ENCODE results near the gene LAMP1. TPM values are rescaled to one million over a fixed set of nuclear protein-coding genes. Genes with fewer than 3 reads are reported as not detected.
"Not testable (repeated sequence)": the region's sequence is repeated elsewhere in the genome, so short reads cannot be mapped to it uniquely, and the experiment has no call there.

LAMP1 gene
- total RNA-seq, 2 experiments from 2014 or later: 58.4 to 61.2 TPM

DNA sequence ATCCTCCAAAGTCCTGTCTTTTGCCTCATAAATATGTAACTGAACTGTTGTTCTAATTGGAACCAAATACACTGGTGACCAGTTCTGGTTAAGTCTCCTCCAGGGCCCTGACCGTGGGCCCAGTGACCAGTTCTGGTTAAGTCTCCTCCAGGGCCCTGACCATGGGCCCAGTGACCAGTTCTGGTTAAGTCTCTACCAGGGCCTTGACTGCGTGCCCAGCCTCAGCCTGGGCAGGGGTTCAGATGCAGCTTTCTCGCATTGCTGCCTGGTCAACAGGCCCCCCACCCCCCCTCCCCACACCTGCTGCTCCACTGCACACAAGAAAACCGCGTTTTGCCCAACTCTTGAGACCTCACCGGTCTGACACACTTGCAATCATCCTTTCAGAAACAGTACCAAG lies 70.7 kb downstream of the LAMP1 start:
- DNase-seq: no peak
- no peak overlapping the region for H3K27ac Mint-ChIP-seq
- no peak overlapping the region for H3K4me3 Mint-ChIP-seq
- H3K36me3 Mint-ChIP-seq: no peaks in the 10 kb centered on the region
- H3K9me3 Mint-ChIP-seq: no peaks in the 10 kb centered on the region
- peaks cover 20% of the 10 kb centered on the region for H3K27me3 Mint-ChIP-seq
- H3K4me1 Mint-ChIP-seq: no peaks in the 10 kb centered on the region

DNA sequence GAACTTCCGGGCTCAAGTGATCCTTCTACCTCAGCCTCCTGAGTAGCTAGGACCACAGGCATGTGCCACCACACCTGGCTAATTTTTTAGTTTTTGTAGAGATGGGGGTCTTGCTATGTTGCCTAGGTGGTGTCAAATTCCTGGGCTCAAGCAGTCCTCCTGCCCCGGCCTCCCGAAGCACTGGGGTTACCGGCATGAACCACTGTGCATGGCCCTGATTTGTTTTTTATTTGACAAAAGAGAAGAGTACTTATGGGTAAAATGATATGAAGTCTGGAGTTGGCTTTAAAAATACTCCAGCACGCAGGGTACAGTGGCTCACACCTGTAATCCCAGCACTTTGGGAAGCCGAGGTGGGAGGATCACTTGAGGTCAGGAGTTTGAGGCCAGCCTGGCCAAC lies 71.3 kb downstream of the LAMP1 start:
- H3K9me3 Mint-ChIP-seq, DNase-seq, H3K4me3 Mint-ChIP-seq, H3K27ac Mint-ChIP-seq, H3K36me3 Mint-ChIP-seq, H3K4me1 Mint-ChIP-seq: not testable (repeated sequence)
- peaks cover 15% of the 10 kb centered on the region for H3K27me3 Mint-ChIP-seq

DNA sequence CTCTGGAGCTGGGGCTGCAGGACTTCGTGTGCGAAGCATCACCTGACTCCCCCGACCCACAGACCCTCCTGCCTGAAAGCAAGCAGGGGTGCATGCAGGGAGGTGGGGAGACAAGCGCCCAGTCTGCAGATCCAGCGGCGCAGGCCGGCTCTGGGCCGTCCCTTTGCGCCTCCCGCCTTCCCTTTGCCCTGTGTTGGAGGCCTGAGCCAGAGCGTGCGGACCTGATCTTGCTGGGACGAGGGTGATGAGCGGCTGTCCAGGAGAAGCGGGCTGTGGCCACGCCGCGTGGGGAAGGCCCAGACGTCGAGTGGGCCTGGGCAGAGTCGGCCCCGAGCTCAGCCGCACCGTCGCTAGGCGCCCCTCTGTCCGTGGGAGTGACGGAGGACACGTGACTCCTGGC lies 72.2 kb downstream of the LAMP1 start:
- DNase-seq: no peak
- H3K4me3 Mint-ChIP-seq: no peak overlapping the region
- H3K27ac Mint-ChIP-seq: no peak overlapping the region
- H3K4me1 Mint-ChIP-seq: no peaks in the 10 kb centered on the region
- peaks cover 14% of the 10 kb centered on the region for H3K27me3 Mint-ChIP-seq
- H3K9me3 Mint-ChIP-seq: no peaks in the 10 kb centered on the region
- no peaks in the 10 kb centered on the region for H3K36me3 Mint-ChIP-seq

DNA sequence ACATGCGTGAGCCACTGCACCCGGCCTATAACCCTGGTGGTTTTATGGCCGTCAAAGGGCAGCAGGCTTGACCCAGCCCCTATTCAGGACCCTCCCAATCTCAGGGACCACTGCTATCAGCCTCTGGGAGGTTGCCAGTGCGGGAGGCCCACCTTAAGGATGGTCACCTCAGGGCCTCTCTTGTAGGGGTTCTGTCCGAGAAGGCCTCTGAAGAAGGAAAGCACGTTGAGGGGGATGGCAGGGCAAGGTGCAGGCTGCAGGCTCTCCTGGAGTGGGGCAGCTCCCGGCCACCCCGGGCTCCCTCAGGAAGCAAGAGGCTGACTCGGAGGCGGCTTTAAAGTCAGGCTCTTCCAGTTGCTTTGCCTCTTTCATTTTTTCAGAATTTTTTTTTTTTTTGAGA lies 72.8 kb downstream of the LAMP1 start:
- peaks cover 14% of the 10 kb centered on the region for H3K27me3 Mint-ChIP-seq

DNA sequence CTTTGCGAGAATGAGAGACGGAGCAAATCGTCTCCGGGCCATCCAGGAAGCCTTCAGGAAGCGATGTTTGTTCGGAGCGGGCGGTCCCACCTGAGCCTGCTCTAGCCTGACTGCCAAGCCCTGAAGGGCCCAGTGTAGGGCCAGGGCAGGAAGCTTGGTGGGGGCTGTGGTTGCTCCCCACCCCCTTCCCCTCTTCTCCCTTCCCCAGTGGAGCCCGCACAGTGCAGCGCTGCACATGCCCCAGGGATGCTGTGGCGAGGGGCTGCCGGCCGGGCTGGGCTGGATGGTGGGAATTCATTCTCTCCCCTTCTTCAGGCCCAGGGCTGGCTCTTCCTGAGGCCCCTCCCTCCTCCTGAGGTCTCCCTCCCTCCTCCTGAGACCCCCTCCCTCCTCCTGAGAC lies 74.0 kb downstream of the LAMP1 start:
- H3K27me3 Mint-ChIP-seq: peaks cover 5% of the 10 kb centered on the region
- DNase-seq: no peak
- H3K4me3 Mint-ChIP-seq: no peak overlapping the region
- no peaks in the 10 kb centered on the region for H3K4me1 Mint-ChIP-seq
- no peak overlapping the region for H3K27ac Mint-ChIP-seq
- no peaks in the 10 kb centered on the region for H3K9me3 Mint-ChIP-seq
- no peaks in the 10 kb centered on the region for H3K36me3 Mint-ChIP-seq

More for the DNA sequence above, 72.8 kb downstream of the LAMP1 start:
- Mint-ChIP-seq H3K4me1 (no peaks in the 10 kb centered on the region), H3K4me3 (no peak overlapping the region), H3K9me3 (no peaks in the 10 kb centered on the region), H3K27ac (no peak overlapping the region), H3K36me3 (no peaks in the 10 kb centered on the region)
- DNase-seq: no peak

DNA sequence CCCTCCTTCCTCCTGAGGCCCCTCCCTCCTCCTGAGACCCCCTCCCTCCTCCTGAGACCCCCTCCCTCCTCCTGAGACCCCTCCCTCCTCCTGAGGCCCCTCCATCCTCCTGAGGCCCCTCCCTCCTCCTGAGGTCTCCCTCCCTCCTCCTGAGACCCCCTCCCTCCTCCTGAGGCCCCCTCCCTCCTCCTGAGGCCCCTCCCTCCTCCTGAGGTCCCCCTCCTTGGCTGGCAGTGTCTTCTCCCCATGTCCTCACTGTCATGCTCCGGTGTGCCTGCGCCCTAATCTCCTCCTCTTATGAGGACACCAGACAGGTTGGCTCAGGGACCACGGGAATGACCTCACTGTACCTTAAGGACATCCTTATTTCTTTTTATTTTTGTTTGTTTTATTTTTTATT lies 74.7 kb downstream of the LAMP1 start:
- not testable (repeated sequence) for H3K27me3 Mint-ChIP-seq, H3K9me3 Mint-ChIP-seq, H3K4me1 Mint-ChIP-seq, H3K27ac Mint-ChIP-seq, DNase-seq, H3K4me3 Mint-ChIP-seq, H3K36me3 Mint-ChIP-seq

Other genes starting within 250 kb of the LAMP1 start
- gene F7, start 191.4 kb upstream of the LAMP1 start, total RNA-seq: under 1 TPM; 0.49 to 0.94 TPM
- gene F10, start 174.4 kb upstream of the LAMP1 start, total RNA-seq: not detected
- under 1 TPM in 1 of 2 experiments, not detected in 1; 0.14 TPM for gene PROZ, start 138.6 kb upstream of the LAMP1 start, total RNA-seq
- 10 to 100 TPM; 65.6 TPM for gene PCID2, start 88.6 kb upstream of the LAMP1 start, total RNA-seq
- 10 to 100 TPM; 87.7 to 88.9 TPM for gene CUL4A, start 87.6 kb upstream of the LAMP1 start, total RNA-seq
- gene GRTP1, start 66.9 kb downstream of the LAMP1 start, total RNA-seq: not detected
- under 1 TPM; 0.44 to 0.56 TPM for gene ADPRHL1, start 156.2 kb downstream of the LAMP1 start, total RNA-seq
- gene DCUN1D2, start 193.5 kb downstream of the LAMP1 start, total RNA-seq: 10 to 100 TPM; 11.0 to 13.9 TPM

All from activated naive CD8-positive, alpha-beta T cell treated with anti-CD3 and anti-CD28 coated beads for 36 hours (primary cell).